Raji (cell line): Measurements from ENCODE around the gene TM9SF4.

Experiments used
- POLR2A ChIP-seq: IDR thresholded peaks from 2 replicates; pipeline ENCODE4 v1.6.1; 2011; ENCODE audit warnings: low read depth, low read length, control low read depth; ENCODE audit not compliant: insufficient read depth

The TM9SF4 gene

GRCh38 chr20:32216179-32217142, 106.9 kb downstream of the TM9SF4 start:
- no peak for TF ChIP-seq POLR2A
